Measurements from ENCODE around the gene NEB. TPM values are rescaled to one million over a fixed set of nuclear protein-coding genes. Genes with fewer than 3 reads are reported as not detected.

Gene NEB
- total RNA-seq, 4 donors from 2014 or later = 1.6 to 16.4 (median 4.4) TPM

DNA sequence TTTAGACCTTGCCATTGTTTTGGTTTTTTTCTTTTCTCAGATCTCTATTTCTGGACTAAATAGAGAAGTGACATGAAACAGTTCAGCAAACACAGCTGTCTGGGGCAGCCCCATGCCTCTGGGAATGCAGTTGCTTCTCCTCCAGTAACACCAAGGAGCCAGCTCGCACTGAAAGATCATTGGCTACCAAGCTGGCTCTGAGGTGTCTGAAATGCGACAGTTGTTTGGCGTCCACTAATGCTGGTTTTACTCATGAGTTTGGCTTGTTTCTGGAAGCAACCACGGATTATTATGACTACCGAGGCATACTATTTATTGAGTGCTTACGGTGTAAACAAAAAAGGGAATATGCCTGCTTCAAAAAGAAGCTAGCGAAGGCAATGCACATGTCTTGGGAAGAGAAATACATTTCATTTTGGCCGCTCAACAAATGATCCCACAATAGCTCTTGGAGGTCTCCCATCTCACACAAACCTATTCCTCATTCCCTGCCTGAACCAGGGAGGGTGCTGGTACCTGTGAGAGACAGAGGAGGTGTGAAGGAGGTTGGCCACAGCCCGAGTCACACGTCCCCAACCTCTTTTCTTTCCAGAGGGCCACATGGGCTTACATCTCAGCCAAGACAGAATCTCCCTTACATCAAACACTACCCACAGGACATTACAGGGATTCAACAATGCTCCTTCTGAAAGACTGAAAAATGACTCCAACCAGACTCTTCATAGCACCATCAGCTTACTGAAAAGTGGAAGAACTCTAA lies 37.5 kb upstream of the NEB start:
- Histone ChIP-seq H3K27me3 (no peaks in the 10 kb centered on the region), H3K4me3 (replicated peaks in 1 of 3) (no peak overlapping the region), H3K27ac (no peak overlapping the region), H3K36me3 (no peaks in the 10 kb centered on the region), H3K9me3 (no peaks in the 10 kb centered on the region), H3K4me1 (peaks cover 2% of the 10 kb centered on the region in 2 donors)
- no peak for DNase-seq
- WGBS, 2 donors = 86% methylated on average over 10 of the region's 10 CpGs
- TF ChIP-seq CTCF (IDR thresholded peaks at IDR 0.05) (no peak), POLR2A (IDR thresholded peaks at IDR 0.05) (no peak)
- intact Hi-C loops (cut with DNase I) = no loop called here

- no peak overlapping the region for H3K27ac ChIP-seq
- peaks cover 6% of the 10 kb centered on the region in 2 donors for H3K4me1 ChIP-seq
- TF ChIP-seq POLR2A (IDR thresholded peaks at IDR 0.05) = no peak
- no peak for TF ChIP-seq CTCF (IDR thresholded peaks at IDR 0.05)
- 83 to 91% methylated on average over 2 of the region's 2 CpGs for WGBS, 2 donors
- no peaks in the 10 kb centered on the region for H3K36me3 ChIP-seq
- H3K27me3 ChIP-seq = no peaks in the 10 kb centered on the region
- H3K9me3 ChIP-seq = no peaks in the 10 kb centered on the region
- intact Hi-C loops (cut with DNase I) = no loop called here
- H3K4me3 ChIP-seq (replicated peaks in 1 of 3) = no peak overlapping the region
- DNase-seq = no peak
Measured at GRCh38 chr2:151770995-151771394, 36.7 kb upstream of the NEB start.

DNA sequence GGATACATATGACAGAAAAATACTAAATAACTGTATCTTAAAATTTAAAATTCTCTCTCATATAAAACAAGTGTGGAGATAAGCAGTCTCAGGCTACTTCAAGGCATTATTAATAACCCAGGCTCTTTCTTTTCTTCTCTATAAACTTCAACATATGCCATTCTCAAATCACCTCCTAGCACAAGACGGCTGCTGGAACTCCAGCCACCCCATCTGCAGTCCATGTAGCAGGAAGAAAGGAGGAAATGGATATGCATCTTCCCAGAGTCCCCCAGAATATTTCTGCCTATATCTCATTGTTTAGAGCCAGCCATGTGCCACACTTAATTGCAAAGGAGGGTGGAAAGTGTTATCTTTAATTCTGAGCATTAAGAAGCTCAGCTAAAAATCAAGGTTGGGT lies 35.3 kb upstream of the NEB start:
- TF ChIP-seq POLR2A (IDR thresholded peaks at IDR 0.05) = no peak
- no peak for TF ChIP-seq CTCF (IDR thresholded peaks at IDR 0.05)
- peaks cover 6% of the 10 kb centered on the region in 2 donors for H3K4me1 ChIP-seq
- DNase-seq = no peak
- no peaks in the 10 kb centered on the region for H3K9me3 ChIP-seq
- no peak overlapping the region for H3K27ac ChIP-seq
- H3K4me3 ChIP-seq (replicated peaks in 1 of 3) = no peak overlapping the region
- no peaks in the 10 kb centered on the region for H3K36me3 ChIP-seq
- H3K27me3 ChIP-seq = no peaks in the 10 kb centered on the region
- intact Hi-C loops (cut with DNase I) = no loop called here
- WGBS, 2 donors = 89 to 96% methylated on average over 1 of the region's 1 CpG

- intact Hi-C loops (cut with DNase I) = no loop called here
- H3K27me3 ChIP-seq = no peaks in the 10 kb centered on the region
- peaks cover 6% of the 10 kb centered on the region in 2 donors for H3K4me1 ChIP-seq
- no peak overlapping the region for H3K4me3 ChIP-seq (replicated peaks in 1 of 3)
- H3K9me3 ChIP-seq = no peaks in the 10 kb centered on the region
- H3K27ac ChIP-seq = no peak overlapping the region
- TF ChIP-seq POLR2A (IDR thresholded peaks at IDR 0.05) (no peak), CTCF (IDR thresholded peaks at IDR 0.05) (no peak)
- DNase-seq = no peak
- H3K36me3 ChIP-seq = no peaks in the 10 kb centered on the region
- 60 to 62% methylated on average over 2 of the region's 2 CpGs for WGBS, 2 donors
Measured at GRCh38 chr2:151767536-151767935, 33.3 kb upstream of the NEB start.

DNA sequence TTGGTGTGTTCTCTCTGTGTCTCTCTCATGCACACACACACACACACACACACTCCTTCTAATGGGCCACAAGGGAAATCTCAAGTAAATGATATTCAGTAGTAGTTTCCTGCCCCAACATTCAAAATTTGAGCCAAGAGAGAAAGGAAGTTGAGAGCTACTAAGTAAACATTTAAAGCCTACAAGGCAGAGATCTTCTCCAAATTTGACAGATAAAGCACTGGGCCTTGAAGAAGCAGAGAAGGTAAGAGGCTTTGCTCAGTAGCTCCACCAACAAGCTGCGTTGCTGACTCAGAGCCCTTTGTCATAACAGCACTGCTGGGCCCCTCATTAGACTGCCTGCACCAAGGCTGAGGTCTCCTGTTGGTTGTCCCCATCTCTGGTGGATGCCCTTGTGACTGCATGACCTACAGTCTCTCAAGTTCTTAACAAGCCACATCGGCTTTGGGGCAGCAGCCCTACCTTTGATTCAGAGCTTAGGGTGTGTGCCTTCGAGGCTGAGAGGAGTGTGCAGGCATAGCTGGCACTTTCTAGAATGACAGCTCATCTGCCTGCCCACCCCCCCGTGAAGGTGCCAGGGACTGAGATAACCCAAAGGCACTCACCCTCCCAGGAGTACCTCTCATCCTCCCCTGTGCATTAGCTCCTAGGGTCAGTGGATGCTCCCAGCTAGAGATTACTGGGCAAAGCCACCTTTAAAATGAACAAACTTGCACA lies 32.3 kb upstream of the NEB start:
- WGBS, 2 donors = 44 to 52% methylated on average over 3 to 4 of the region's 4 CpGs
- intact Hi-C loops (cut with DNase I) = no loop called here
- no peak for DNase-seq
- Histone ChIP-seq H3K27ac (no peak overlapping the region), H3K4me1 (peaks cover 6% of the 10 kb centered on the region in 2 donors), H3K36me3 (no peaks in the 10 kb centered on the region), H3K9me3 (no peaks in the 10 kb centered on the region), H3K27me3 (no peaks in the 10 kb centered on the region), H3K4me3 (replicated peaks in 1 of 3) (no peak overlapping the region)
- TF ChIP-seq POLR2A (IDR thresholded peaks at IDR 0.05) (no peak), CTCF (IDR thresholded peaks at IDR 0.05) (no peak)
